ENCODE measurements around the gene SV2A.

- TF ChIP-seq, protein P1, sequence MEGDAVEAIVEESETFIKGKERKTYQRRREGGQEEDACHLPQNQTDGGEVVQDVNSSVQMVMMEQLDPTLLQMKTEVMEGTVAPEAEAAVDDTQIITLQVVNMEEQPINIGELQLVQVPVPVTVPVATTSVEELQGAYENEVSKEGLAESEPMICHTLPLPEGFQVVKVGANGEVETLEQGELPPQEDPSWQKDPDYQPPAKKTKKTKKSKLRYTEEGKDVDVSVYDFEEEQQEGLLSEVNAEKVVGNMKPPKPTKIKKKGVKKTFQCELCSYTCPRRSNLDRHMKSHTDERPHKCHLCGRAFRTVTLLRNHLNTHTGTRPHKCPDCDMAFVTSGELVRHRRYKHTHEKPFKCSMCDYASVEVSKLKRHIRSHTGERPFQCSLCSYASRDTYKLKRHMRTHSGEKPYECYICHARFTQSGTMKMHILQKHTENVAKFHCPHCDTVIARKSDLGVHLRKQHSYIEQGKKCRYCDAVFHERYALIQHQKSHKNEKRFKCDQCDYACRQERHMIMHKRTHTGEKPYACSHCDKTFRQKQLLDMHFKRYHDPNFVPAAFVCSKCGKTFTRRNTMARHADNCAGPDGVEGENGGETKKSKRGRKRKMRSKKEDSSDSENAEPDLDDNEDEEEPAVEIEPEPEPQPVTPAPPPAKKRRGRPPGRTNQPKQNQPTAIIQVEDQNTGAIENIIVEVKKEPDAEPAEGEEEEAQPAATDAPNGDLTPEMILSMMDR (IDR thresholded peaks at IDR 0.05; ENCODE audit: low read length), result no peak
- TF ChIP-seq EZH2 (optimal IDR thresholded peaks at IDR 0.05; ENCODE audit: low read depth, low read length), result no peak
These were observed 2.0 kb downstream of the SV2A start for GRCh38 chr1:149915429-149916192.

Data from MM.1S (cell line).